ENCODE data around the gene SNX9. TPM values are rescaled to one million over a fixed set of nuclear protein-coding genes. Genes with fewer than 3 reads are reported as not detected.

The SNX9 gene
- total and polyA plus RNA-seq, 2 of the 4 experiments (the other 2 are of a cell fraction), result 35.3 to 41.2 TPM

GRCh38 chr6:157813191-157813590 lies 9.9 kb upstream of the SNX9 start:
- Histone ChIP-seq H2BK5ac (ENCODE audit: low read depth, low read length, poor library complexity, severe bottlenecking) (peak overlapping the region; percentile 50), H4K91ac (ENCODE audit: insufficient read depth, low read depth, low read length) (peak overlapping the region; percentile 67), H3K9me3 (ENCODE audit: control insufficient read depth, insufficient read depth, low read length) (0 out of 2 replicates have a peak, but pooled peaks cover 2% of the 10 kb centered on the region), H4K20me1 (ENCODE audit: insufficient read depth, low read length) (no peaks in the 10 kb centered on the region), H2AK9ac (replicated peaks; ENCODE audit: low read depth, low read length, poor library complexity) (peak overlapping the region; percentile 19), H3K27me3 (ENCODE audit: control insufficient read depth, insufficient read depth, low read length) (no peaks in the 10 kb centered on the region), H3K27ac (ENCODE audit: insufficient read depth, low read length) (peak overlapping the region; percentile 78), H3K23ac (ENCODE audit: low read depth, low read length) (peak overlapping the region; percentile 46; the same call in 1 of the 2 replicates), H3K79me1 (ENCODE audit: low read depth in 1 of 2, low read length in 2 of 2) (no peaks in the 10 kb centered on the region), H3K36me3 (ENCODE audit: control insufficient read depth, insufficient read depth, low read length) (no peaks in the 10 kb centered on the region), H3K9ac (ENCODE audit: low read depth, low read length) (peak overlapping the region; percentile 2; the same call in 1 of the 2 replicates), H2AFZ (replicated peaks; ENCODE audit: low read length, poor library complexity) (peak overlapping the region; percentile 81), H3K4me1 (ENCODE audit: control insufficient read depth, insufficient read depth, low read length) (peaks cover 12% of the 10 kb centered on the region), H2BK15ac (ENCODE audit: low read depth, low read length) (peak overlapping the region; percentile 75; the same call in 2 of the 3 replicates), H2BK20ac (ENCODE audit: low read depth, low read length) (peak overlapping the region; percentile 75), H3K4me3 (ENCODE audit: insufficient read depth, low read depth, low read length) (no peak overlapping the region), H3K4ac (ENCODE audit: low read depth, low read length) (peak overlapping the region; percentile 78), H4K8ac (ENCODE audit: low read depth in 2 of 2, low read length in 2 of 2) (peak overlapping the region; percentile 31 to 67; a peak in 2 of 4 replicates), H2BK120ac (ENCODE audit: low read depth, low read length) (peak overlapping the region; percentile 54), H3K18ac (ENCODE audit: low read depth, low read length) (peak overlapping the region; percentile 77), H3K14ac (replicated peaks; ENCODE audit: low read depth, low read length) (peak overlapping the region; percentile 69), H3K4me2 (ENCODE audit: low read depth, low read length) (peak overlapping the region; percentile 53), H3K9me1 (ENCODE audit: insufficient read depth, low read length) (peaks cover 7% of the 10 kb centered on the region), H2AK5ac (ENCODE audit: low read depth, low read length) (peak overlapping the region; percentile 52), H3K56ac (ENCODE audit: extremely low read depth, insufficient read depth, low read length) (peak overlapping the region; percentile 32; the same call in 1 of the 2 replicates), H4K5ac (ENCODE audit: low read depth, low read length) (peak overlapping the region; percentile 83)
- ChIA-PET POLR2A (ENCODE audit: unreplicated experiment) (no interaction called here), CTCF (interaction anchor here (0.5 kb wide), 1 partner anchor 61 kb away, joined by 4 read pairs; no protein-coding TSS in a partner anchor)
- dilution Hi-C loops (cut with HindIII; ENCODE audit: low sequenced_read_pairs, unreplicated experiment) (no loop called here), in situ Hi-C loops (cut with MboI; ENCODE audit: low sequenced_read_pairs) (no loop called here), intact Hi-C loops (cut with micrococcal nuclease) (no loop called here)
- 0% methylated on average over 1 of the region's 5 CpGs; no CpG with 5 or more reads in 1 of the 2 experiments for WGBS, 2 experiments (ENCODE audit: extremely low coverage in 2 of 2, insufficient read length in 1 of 2)
- peak; percentile 53 for DNase-seq
- TF ChIP-seq CHD1 (IDR thresholded peaks at IDR 0.05; ENCODE audit: low read depth, low read length) (no peak), USF2 (IDR thresholded peaks at IDR 0.05; ENCODE audit: low read depth, low read length) (0 out of 2 replicates have a peak, but pooled peaks have one; percentile 13)
- ATAC-seq (ENCODE audit: low read depth), result peak; percentile 81
- BruUV-seq (replicated peaks), result no TSS peak

Measured in IMR-90 (cell line).